Measurements from ENCODE around the gene METTL16. TPM values are rescaled to one million over a fixed set of nuclear protein-coding genes. Genes with fewer than 3 reads are reported as not detected.

The METTL16 gene
- total and polyA plus RNA-seq, 9 of the 15 experiments (the other 6 are each of a cell fraction or from before 2014, with no cell fraction given): 12.1 to 30.5 (median 19.8) TPM

GRCh38 chr17:2438823-2439222 is 72.9 kb downstream of the METTL16 start (continued):
- no peak for TF ChIP-seq SREBF2 (CRISPR knock-in tag; IDR thresholded peaks at IDR 0.05)
- no peak for TF ChIP-seq MAZ (CRISPR knock-in tag; conservative IDR thresholded peaks at IDR 0.05 in 1 of 2, IDR thresholded peaks at IDR 0.05 in 1 of 2)
- no peak for TF ChIP-seq TCF7 (IDR thresholded peaks at IDR 0.05; ENCODE audit: borderline replicate concordance)
- TF ChIP-seq NONO (IDR thresholded peaks at IDR 0.05; ENCODE audit: low read depth in 2 of 2, low read length in 1 of 2): no peak
- TF ChIP-seq, protein P1, sequence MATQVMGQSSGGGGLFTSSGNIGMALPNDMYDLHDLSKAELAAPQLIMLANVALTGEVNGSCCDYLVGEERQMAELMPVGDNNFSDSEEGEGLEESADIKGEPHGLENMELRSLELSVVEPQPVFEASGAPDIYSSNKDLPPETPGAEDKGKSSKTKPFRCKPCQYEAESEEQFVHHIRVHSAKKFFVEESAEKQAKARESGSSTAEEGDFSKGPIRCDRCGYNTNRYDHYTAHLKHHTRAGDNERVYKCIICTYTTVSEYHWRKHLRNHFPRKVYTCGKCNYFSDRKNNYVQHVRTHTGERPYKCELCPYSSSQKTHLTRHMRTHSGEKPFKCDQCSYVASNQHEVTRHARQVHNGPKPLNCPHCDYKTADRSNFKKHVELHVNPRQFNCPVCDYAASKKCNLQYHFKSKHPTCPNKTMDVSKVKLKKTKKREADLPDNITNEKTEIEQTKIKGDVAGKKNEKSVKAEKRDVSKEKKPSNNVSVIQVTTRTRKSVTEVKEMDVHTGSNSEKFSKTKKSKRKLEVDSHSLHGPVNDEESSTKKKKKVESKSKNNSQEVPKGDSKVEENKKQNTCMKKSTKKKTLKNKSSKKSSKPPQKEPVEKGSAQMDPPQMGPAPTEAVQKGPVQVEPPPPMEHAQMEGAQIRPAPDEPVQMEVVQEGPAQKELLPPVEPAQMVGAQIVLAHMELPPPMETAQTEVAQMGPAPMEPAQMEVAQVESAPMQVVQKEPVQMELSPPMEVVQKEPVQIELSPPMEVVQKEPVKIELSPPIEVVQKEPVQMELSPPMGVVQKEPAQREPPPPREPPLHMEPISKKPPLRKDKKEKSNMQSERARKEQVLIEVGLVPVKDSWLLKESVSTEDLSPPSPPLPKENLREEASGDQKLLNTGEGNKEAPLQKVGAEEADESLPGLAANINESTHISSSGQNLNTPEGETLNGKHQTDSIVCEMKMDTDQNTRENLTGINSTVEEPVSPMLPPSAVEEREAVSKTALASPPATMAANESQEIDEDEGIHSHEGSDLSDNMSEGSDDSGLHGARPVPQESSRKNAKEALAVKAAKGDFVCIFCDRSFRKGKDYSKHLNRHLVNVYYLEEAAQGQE (IDR thresholded peaks at IDR 0.05; ENCODE audit: borderline replicate concordance): no peak
- TF ChIP-seq, protein P1 (CRISPR knock-in tag; IDR thresholded peaks at IDR 0.05; ENCODE audit: low read depth): no peak
- no peak for TF ChIP-seq POLR2AphosphoS5 (IDR thresholded peaks at IDR 0.05; ENCODE audit: control insufficient read depth, insufficient read depth, low read depth, low read length)
- no peak for TF ChIP-seq ZNF695 (CRISPR knock-in tag; IDR thresholded peaks at IDR 0.05)
- TF ChIP-seq KHSRP (IDR thresholded peaks at IDR 0.05): no peak

Measured in K562 (cell line).